PFSK-1 (cell line): ENCODE results near the gene STAMBPL1.

Experiments
- FOXP2 ChIP-seq: optimal IDR thresholded peaks from 2 replicates; pipeline ENCODE3; 2011; ENCODE audit warnings: borderline replicate concordance, control low read depth, inconsistent platforms; ENCODE audit not compliant: insufficient read depth; ENCODE audit errors: extremely low read length, extremely low read depth
- POLR2AphosphoS5 ChIP-seq: IDR thresholded peaks from 2 replicates; pipeline ENCODE4 v1.6.1; 2012; ENCODE audit warnings: low read depth, mild to moderate bottlenecking, control low read depth, low read length, moderate library complexity
- REST ChIP-seq, 2 experiments: IDR thresholded peaks; 2 replicates each; pipeline versions ENCODE4 v1.6.1 to v1.8.0; 2011 to 2012; ENCODE audit warnings: low read depth in 2 of 2, low read length in 2 of 2, control low read depth in 1 of 2, inconsistent platforms in 1 of 2, mild to moderate bottlenecking in 1 of 2, moderate library complexity in 1 of 2; ENCODE audit not compliant: insufficient read depth in 1 of 2
- SIN3A ChIP-seq: IDR thresholded peaks from 2 replicates; pipeline ENCODE4 v1.6.1; 2012; ENCODE audit warnings: mild to moderate bottlenecking, low read length, moderate library complexity, borderline replicate concordance; ENCODE audit not compliant: insufficient read depth
- TAF1 ChIP-seq: IDR thresholded peaks from 2 replicates; pipeline ENCODE4 v1.6.1; 2012; ENCODE audit warnings: low read length, control low read depth, borderline replicate concordance; ENCODE audit not compliant: insufficient read depth

STAMBPL1 gene

GRCh38 chr10:88853155-88853881 lies 26.7 kb upstream of the STAMBPL1 start:
- TF ChIP-seq REST (IDR thresholded peaks at IDR 0.05; ENCODE audit: insufficient read depth in 1 of 2, low read depth in 2 of 2, low read length in 2 of 2) (no peak), FOXP2 (no peak), TAF1 (no peak), POLR2AphosphoS5 (no peak), SIN3A (no peak)

- TF ChIP-seq REST (IDR thresholded peaks at IDR 0.05; ENCODE audit: insufficient read depth in 1 of 2, low read depth in 2 of 2, low read length in 2 of 2) = no peak
- TF ChIP-seq POLR2AphosphoS5 = no peak
- no peak for TF ChIP-seq TAF1
- TF ChIP-seq FOXP2 = no peak
- TF ChIP-seq SIN3A = no peak
Observed at GRCh38 chr10:88854684-88855083, 25.4 kb upstream of the STAMBPL1 start.

- TF ChIP-seq REST (IDR thresholded peaks at IDR 0.05; ENCODE audit: insufficient read depth in 1 of 2, low read depth in 2 of 2, low read length in 2 of 2) = no peak
- TF ChIP-seq POLR2AphosphoS5 = no peak
- no peak for TF ChIP-seq SIN3A
- no peak for TF ChIP-seq TAF1
- no peak for TF ChIP-seq FOXP2
Observed at GRCh38 chr10:88857831-88858230, 22.2 kb upstream of the STAMBPL1 start.

GRCh38 chr10:88858491-88858890 lies 21.6 kb upstream of the STAMBPL1 start:
- no peak for TF ChIP-seq FOXP2
- TF ChIP-seq TAF1 = no peak
- TF ChIP-seq REST (IDR thresholded peaks at IDR 0.05; ENCODE audit: insufficient read depth in 1 of 2, low read depth in 2 of 2, low read length in 2 of 2) = no peak
- TF ChIP-seq SIN3A = no peak
- TF ChIP-seq POLR2AphosphoS5 = no peak
